ENCODE results near the gene NTM.

The NTM gene

DNA sequence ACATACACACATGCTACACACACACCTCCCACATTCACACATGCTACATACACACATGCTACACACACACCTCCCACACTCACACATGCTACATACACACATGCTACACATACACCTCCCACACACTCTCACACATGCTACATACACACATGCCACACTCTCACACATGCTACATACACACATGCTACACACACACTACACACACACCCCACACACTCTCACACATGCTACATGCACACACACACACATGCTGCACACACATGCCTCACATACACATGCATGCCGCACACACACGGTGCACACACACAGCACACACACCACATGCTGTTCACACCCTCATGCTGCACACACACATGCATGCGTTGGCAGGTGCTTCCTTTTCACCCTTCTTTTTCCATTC, 495.4 kb downstream of the NTM start:
- H3K79me2 ChIP-seq (ENCODE audit: insufficient read depth, low read length): no peaks in the 10 kb centered on the region
- no peak overlapping the region for H2AFZ ChIP-seq (ENCODE audit: low read length)
- no peak for TF ChIP-seq CTCF (conservative IDR thresholded peaks at IDR 0.05; ENCODE audit: low read length)
- TF ChIP-seq EZH2phosphoT487 (IDR thresholded peaks at IDR 0.05; ENCODE audit: borderline replicate concordance): no peak
- H3K4me3 ChIP-seq (ENCODE audit: low read length, poor library complexity, severe bottlenecking): no peak overlapping the region
- no peak overlapping the region for H3K9ac ChIP-seq (ENCODE audit: low read depth, low read length, poor library complexity, severe bottlenecking)
- no peaks in the 10 kb centered on the region for H3K27me3 ChIP-seq (ENCODE audit: insufficient read depth, low read length, poor library complexity, severe bottlenecking)
- no peaks in the 10 kb centered on the region for H3K9me3 ChIP-seq (ENCODE audit: insufficient read depth, low read depth, low read length)
- H3K4me1 ChIP-seq (ENCODE audit: insufficient read depth, low read length, poor library complexity, severe bottlenecking): no peaks in the 10 kb centered on the region
- no peaks in the 10 kb centered on the region for H3F3A ChIP-seq (ENCODE audit: low read depth)
- H3K36me3 ChIP-seq (ENCODE audit: insufficient read depth, low read length): no peaks in the 10 kb centered on the region
- H3K9me2 ChIP-seq (replicated peaks; ENCODE audit: low read depth, low read length): no peaks in the 10 kb centered on the region
- H3K4me2 ChIP-seq (ENCODE audit: low read depth, low read length, poor library complexity, severe bottlenecking): no peak overlapping the region
- H4K20me1 ChIP-seq (ENCODE audit: insufficient read depth, low read length, poor library complexity, severe bottlenecking): no peaks in the 10 kb centered on the region

DNA sequence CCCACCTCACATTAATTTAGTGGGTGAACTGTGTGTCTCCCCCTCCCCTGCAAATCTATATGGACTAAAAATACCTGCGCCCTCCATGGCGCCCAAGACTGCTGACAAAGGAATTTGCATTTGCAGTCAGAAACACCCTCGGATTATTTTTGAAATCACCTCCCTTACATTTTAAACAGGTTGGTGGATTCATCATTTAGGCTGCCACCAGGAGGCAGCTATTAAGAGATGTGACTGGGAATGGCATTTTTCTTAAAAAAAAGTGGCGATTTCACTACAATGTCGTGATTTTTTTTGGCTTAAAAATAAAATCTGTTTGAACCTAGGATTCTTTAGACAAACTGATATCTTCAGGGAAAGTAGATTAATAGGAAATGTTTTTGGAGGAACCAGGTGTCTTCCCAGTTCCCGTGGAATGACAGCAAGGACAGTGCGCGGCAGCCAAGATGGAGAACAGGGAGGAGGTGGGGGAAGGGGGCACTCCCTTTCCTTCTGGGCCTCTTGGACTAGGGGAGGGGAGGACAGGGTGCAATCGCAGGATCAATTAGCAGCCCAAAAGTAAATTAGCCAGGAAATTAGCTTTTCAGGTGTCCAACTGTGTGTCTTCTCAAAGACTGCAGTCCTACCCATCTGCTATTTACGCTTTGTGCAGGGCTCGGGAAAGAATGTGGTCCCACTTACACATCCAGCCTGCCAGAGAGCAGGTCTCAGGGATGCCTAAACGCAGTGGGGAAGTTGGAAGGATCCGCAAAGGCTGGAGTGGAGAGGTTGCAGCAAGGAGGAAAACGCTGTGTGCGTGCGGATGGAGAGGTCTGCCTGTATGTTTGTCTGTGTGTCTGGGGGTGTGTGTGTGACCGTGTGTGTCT, 496.4 kb downstream of the NTM start:
- Histone ChIP-seq H4K20me1 (ENCODE audit: insufficient read depth, low read length, poor library complexity, severe bottlenecking) (no peaks in the 10 kb centered on the region), H3K4me2 (ENCODE audit: low read depth, low read length, poor library complexity, severe bottlenecking) (no peak overlapping the region), H3K79me2 (ENCODE audit: insufficient read depth, low read length) (no peaks in the 10 kb centered on the region), H3K9me2 (replicated peaks; ENCODE audit: low read depth, low read length) (no peaks in the 10 kb centered on the region), H3K27me3 (ENCODE audit: insufficient read depth, low read length, poor library complexity, severe bottlenecking) (no peaks in the 10 kb centered on the region), H3F3A (ENCODE audit: low read depth) (no peaks in the 10 kb centered on the region), H2AFZ (ENCODE audit: low read length) (no peak overlapping the region), H3K36me3 (ENCODE audit: insufficient read depth, low read length) (no peaks in the 10 kb centered on the region), H3K9me3 (ENCODE audit: insufficient read depth, low read depth, low read length) (no peaks in the 10 kb centered on the region), H3K4me3 (ENCODE audit: low read length, poor library complexity, severe bottlenecking) (no peak overlapping the region), H3K9ac (ENCODE audit: low read depth, low read length, poor library complexity, severe bottlenecking) (no peak overlapping the region), H3K4me1 (ENCODE audit: insufficient read depth, low read length, poor library complexity, severe bottlenecking) (no peaks in the 10 kb centered on the region)
- TF ChIP-seq CTCF (conservative IDR thresholded peaks at IDR 0.05; ENCODE audit: low read length) (no peak), EZH2phosphoT487 (IDR thresholded peaks at IDR 0.05; ENCODE audit: borderline replicate concordance) (no peak)

DNA sequence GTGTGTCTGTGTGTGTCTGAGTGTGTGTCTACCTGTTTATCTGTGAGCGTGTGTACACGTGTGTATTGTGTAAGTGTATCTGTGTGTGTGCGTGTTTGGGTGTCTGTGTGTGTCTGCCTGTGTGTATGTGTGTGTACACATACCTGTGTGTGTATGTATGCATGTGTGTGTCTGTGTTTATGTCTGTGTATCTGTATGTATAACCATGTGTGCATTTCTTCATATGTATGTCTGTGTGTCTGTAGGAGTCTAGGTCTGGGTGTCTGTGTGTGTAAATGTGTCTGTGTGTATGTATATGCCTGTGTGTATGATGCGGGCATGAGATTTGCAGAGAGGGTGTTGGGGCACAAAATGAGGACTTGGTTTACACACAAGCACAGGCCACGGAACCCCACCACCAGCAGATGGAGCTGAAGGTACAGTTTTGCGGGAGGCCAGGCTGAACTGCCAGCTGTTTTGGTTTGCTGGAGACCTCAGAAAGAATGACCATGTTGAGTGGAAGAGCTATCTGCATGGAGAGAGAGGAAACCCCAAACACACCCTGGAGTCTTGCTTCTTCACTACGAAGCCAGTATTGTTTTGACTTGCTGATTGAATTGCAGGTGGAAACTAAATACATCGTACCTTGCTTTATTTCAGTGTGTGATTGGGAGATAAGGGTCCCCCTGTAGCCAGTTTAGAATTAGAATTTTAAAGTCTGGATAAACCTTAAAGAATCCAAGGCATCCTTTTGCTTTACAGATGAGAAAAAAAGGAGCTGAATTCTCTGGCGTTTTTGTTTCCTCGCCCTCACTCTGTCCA, 497.2 kb downstream of the NTM start:
- Histone ChIP-seq H3K79me2 (ENCODE audit: insufficient read depth, low read length) (no peaks in the 10 kb centered on the region), H4K20me1 (ENCODE audit: insufficient read depth, low read length, poor library complexity, severe bottlenecking) (no peaks in the 10 kb centered on the region), H3K9me2 (replicated peaks; ENCODE audit: low read depth, low read length) (no peaks in the 10 kb centered on the region), H3K27me3 (ENCODE audit: insufficient read depth, low read length, poor library complexity, severe bottlenecking) (no peaks in the 10 kb centered on the region), H3K9me3 (ENCODE audit: insufficient read depth, low read depth, low read length) (no peaks in the 10 kb centered on the region), H3K36me3 (ENCODE audit: insufficient read depth, low read length) (no peaks in the 10 kb centered on the region), H2AFZ (ENCODE audit: low read length) (no peak overlapping the region), H3K4me1 (ENCODE audit: insufficient read depth, low read length, poor library complexity, severe bottlenecking) (no peaks in the 10 kb centered on the region), H3K4me3 (ENCODE audit: low read length, poor library complexity, severe bottlenecking) (no peak overlapping the region), H3F3A (ENCODE audit: low read depth) (no peaks in the 10 kb centered on the region), H3K9ac (ENCODE audit: low read depth, low read length, poor library complexity, severe bottlenecking) (no peak overlapping the region), H3K4me2 (ENCODE audit: low read depth, low read length, poor library complexity, severe bottlenecking) (no peak overlapping the region)
- no peak for TF ChIP-seq EZH2phosphoT487 (IDR thresholded peaks at IDR 0.05; ENCODE audit: borderline replicate concordance)
- peak; percentile 74 for TF ChIP-seq CTCF (conservative IDR thresholded peaks at IDR 0.05; ENCODE audit: low read length)

Data from Loucy (cell line).